Urinary bladder (tissue), 4 donors: ENCODE results near the gene HENMT1. TPM values are rescaled to one million over a fixed set of nuclear protein-coding genes. Genes with fewer than 3 reads are reported as not detected.
A peak's percentile ranks its signal among the peaks of the same experiment; 100 is the strongest.
"Not testable (repeated sequence)": the region's sequence is repeated elsewhere in the genome, so short reads cannot be mapped to it uniquely, and the experiment has no call there.

Experiments
- DNase-seq: peaks from one replicate; pipeline ENCODE4 v3.0.0-alpha.2; 2015; ENCODE audit errors: extremely low spot score
- H3K27ac ChIP-seq: one replicate; pipeline ENCODE4 v1.5.1; 2013; ENCODE audit warnings: low read depth, mild to moderate bottlenecking, moderate library complexity
- H3K36me3 ChIP-seq: one replicate; pipeline ENCODE4 v1.6.1; 2013; ENCODE audit warnings: mild to moderate bottlenecking, moderate library complexity; ENCODE audit not compliant: insufficient read depth
- H3K4me1 ChIP-seq: one replicate; pipeline ENCODE4 v1.6.1; 2013; ENCODE audit warnings: mild to moderate bottlenecking, moderate library complexity; ENCODE audit not compliant: insufficient read depth
- H3K4me3 ChIP-seq: one replicate; pipeline ENCODE4 v1.5.1; 2013; ENCODE audit warnings: low read depth, low read length
- WGBS: extraction: QIAGEN DNeasy Blood & Tissue Kit; methylation state at CpG from one replicate; pipeline ENCODE4 v1.1.7; 2013; 5-methylcytosine and 5-hydroxymethylcytosine counted together
- polyA plus RNA-seq: library from polyadenylated mRNA; stranded (reverse); fragments of 200-250 nt; gene quantifications from one replicate; pipeline ENCODE4 v1.2.3, GENCODE V29; 2013
- total RNA-seq: library from RNA; depleted of rRNA; stranded (reverse); fragments of >200 nt; gene quantifications from one replicate; pipeline ENCODE4 v1.2.3, GENCODE V29; 2014
- donor health status: healthy with polysubstance abuse.
- donor health status: healthy.

Gene HENMT1
- total and polyA plus RNA-seq, 2 donors = 4.7 to 11.4 TPM

DNA sequence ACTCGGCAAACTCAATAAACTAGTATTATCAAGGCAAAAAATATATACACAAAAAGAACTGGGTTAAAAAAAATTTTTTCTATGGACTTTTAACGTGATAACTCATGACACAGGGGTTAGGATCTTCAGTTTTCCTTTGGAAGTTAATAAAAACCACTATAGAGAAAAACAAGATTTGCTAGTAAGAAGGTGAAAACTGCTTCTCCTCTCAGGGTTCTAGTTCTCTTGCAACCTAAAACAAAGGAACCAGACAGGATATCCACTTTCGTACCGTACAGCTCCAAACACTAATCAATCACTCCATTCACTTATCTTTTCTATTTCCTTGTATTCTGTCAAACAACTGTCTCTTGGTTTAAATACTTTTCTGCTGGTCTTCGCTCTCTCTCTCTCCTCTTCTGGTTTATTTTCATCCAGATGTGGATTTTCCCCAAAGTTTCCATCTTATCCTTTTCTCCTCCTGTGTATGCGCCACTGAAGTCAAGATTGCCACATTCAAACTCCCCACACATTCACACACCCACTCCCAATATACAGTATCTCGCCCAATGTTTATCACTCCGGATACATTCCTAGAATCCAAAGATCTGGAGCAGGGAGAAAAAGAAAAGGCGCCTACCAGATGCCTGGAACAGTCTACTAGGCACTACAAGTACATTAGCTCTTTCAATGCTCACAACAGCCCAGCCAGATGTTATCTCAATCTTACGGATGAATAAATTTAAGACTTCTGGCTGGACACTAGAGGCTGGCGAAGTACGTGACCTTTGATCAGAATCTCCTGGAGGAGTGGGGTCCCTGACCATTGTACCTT lies 30.4 kb upstream of the HENMT1 start:
- no peaks in the 10 kb centered on the region for H3K36me3 ChIP-seq
- H3K4me3 ChIP-seq = peak overlapping the region; percentile 74
- H3K27ac ChIP-seq = peak overlapping the region; percentile 32
- H3K4me1 ChIP-seq = no peaks in the 10 kb centered on the region
- DNase-seq = peak; percentile 18
- 19% methylated on average over 12 of the region's 12 CpGs for WGBS

DNA sequence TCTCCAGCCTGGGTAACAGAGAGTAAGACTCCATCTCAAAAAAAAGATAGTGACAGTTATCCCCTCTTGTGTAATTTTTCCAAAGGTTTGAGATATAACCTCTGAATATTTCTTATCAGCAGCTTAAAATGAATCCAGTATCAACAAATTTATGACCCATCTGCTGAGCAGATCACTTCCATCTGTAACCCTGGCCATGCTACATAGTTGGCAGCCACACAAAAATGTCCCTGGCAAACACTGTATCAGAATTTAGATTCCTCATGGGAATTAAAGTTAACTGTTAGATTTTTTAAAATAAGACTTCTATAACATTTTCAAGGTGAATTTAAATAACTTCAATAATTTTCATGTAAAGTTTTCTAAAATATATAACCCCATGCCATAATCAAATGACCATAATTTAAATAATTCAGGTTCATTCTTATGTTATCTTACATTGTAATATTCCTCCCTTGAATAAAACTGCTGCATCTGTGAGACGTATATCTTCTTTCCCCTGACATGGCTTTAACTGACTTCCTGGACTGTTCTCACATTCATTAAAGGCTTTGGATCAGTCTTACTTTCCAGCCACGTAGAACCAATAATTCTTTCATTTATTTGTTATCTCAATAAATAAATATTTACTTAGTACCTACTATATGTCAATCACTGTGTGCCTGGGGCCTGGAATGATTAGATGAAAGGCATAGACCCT lies 25.9 kb upstream of the HENMT1 start:
- Histone ChIP-seq H3K36me3 (no peaks in the 10 kb centered on the region), H3K27ac (no peak overlapping the region), H3K4me1 (no peaks in the 10 kb centered on the region), H3K4me3 (no peak overlapping the region)
- no peak for DNase-seq
- WGBS = 31% methylated on average over 2 of the region's 2 CpGs

GRCh38 chr1:108685529-108685928 lies 24.6 kb upstream of the HENMT1 start:
- Histone ChIP-seq H3K27ac (no peak overlapping the region), H3K4me3 (no peak overlapping the region), H3K36me3 (no peaks in the 10 kb centered on the region), H3K4me1 (no peaks in the 10 kb centered on the region)
- DNase-seq = no peak
- WGBS = 85% methylated on average over 1 of the region's 1 CpG

DNA sequence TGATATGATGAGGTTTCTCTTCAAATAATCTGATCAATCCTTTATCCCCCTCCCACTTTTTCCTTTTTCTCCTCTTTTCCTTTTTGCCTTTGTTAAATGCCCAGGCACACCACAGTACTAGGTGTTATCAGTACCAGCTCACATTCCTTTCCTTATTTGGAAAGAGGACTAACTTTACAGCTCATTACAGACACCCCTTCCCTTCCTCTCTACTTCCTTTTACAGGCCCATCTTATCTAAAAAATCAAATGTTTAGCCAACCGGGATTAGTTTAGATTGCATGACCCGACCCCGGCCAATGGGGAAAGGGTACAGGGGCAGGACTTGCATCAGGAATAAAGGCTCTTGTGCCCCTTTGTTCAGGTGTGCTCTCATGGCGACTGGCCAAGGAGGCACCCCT lies 20.8 kb upstream of the HENMT1 start:
- not testable (repeated sequence) for DNase-seq

DNA sequence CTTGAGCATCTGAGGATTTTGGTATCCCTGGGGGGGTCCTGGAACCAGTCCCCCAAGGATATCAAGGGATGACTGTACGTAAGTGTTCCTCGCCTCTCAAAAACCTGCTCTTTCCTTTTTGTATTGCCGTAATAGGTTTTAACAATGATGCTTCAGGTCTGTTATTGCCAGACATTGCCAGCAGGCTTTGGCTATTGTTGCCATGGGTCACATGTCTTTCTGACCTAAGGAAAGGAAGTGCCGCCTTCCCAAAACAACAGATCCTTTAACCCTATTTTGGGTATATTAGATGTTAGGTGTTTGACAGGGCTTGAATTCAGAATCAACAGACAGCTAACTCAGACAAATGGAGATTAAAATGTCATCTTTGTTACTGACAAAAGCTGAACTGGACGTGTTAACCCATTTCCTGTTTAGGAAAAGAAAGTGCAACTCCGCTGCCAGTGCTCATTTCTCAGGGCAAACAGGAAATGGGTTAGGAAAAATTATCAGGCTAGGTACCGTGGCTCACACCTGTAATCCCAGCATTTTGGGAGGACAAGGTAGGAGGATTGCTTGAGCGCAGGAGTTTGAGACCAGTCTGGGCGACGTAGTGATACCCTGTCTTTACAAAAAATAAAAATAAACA lies 18.8 kb upstream of the HENMT1 start:
- no peak overlapping the region for H3K4me3 ChIP-seq
- H3K4me1 ChIP-seq = no peaks in the 10 kb centered on the region
- H3K27ac ChIP-seq = no peak overlapping the region
- DNase-seq = no peak
- 74% methylated on average over 10 of the region's 10 CpGs for WGBS
- no peaks in the 10 kb centered on the region for H3K36me3 ChIP-seq

More for the DNA sequence above, 20.8 kb upstream of the HENMT1 start:
- not testable (repeated sequence) for H3K36me3 ChIP-seq, H3K4me3 ChIP-seq, H3K4me1 ChIP-seq, H3K27ac ChIP-seq
- 33% methylated on average over 4 of the region's 4 CpGs for WGBS

DNA sequence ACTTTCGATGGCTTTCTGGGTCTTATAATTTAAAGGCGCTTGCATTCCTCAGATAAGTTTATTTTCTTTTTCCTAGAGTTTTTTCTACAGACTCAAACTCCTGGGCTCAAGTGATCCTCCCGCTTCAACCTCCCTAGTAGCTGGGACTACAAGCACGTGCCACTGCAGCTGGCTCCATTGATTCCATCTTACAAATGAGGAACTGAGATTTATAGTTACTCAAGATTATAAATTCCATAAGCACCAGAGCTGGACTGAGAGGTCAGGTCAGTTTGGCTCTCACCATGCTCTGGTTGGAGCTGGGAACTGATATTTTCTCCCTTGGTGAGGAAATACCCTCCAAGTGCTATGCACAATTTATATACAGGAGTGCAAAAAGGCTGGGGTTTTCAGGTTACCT lies 17.8 kb upstream of the HENMT1 start:
- H3K4me3 ChIP-seq = no peak overlapping the region
- no peak for DNase-seq
- 69% methylated on average over 4 of the region's 4 CpGs for WGBS
- H3K4me1 ChIP-seq = no peaks in the 10 kb centered on the region
- H3K36me3 ChIP-seq = no peaks in the 10 kb centered on the region
- no peak overlapping the region for H3K27ac ChIP-seq

DNA sequence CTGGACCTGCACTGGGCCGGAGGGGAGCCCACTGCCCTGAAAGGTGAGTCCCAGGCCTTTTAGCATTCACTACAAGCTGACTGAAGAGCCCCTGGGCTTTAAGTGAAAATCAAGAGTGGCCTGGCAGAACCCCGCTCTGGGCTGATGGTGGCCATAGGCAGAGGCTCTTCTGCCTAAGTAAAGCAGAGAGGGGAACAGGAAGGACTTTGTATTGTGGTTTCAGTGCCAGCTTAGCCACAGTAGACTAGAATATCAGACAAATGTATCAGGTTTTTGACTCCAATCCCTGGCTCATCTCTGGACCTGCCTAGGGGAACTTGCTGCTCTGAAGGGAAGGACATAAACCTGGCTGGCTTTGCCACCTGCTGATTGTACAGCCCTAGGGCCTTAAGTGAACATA lies 10.2 kb upstream of the HENMT1 start:
- Histone ChIP-seq H3K27ac (no peak overlapping the region), H3K4me1 (no peaks in the 10 kb centered on the region), H3K4me3 (no peak overlapping the region), H3K36me3 (no peaks in the 10 kb centered on the region)
- WGBS = 92% methylated on average over 2 of the region's 2 CpGs
- DNase-seq = no peak

DNA sequence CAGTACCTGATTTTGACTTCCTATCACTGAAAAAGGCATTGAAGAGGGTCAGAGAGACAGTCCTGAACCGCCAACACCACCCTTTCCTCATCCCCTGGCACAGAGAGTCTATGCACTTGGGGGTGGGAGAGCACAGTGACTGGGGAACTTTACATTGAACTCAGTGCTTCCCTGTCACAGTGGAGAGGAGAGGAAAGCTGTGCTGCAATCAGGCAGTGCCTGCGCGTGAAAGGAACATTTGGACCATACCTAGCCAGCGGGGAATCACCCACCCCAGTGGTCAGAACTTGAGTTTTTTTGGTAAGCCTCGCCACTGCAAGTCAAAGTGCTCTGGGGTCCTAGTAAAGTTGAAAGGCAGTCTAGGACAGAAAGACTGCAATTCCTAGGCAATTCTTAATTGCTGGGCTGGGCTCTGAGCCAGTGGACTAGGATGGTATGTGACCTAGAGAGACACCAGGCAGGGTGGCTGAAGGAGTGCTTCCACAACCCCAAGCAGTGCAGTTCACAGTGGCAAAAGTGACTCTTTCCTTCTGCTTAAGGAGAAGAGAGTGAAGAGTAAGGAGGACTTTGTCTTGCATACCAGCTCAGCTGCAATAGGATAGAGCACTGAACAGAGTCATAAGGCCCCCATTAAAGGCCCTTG lies 9.4 kb upstream of the HENMT1 start:
- H3K4me1 ChIP-seq = no peaks in the 10 kb centered on the region
- no peaks in the 10 kb centered on the region for H3K36me3 ChIP-seq
- DNase-seq = no peak
- H3K4me3 ChIP-seq = no peak overlapping the region
- WGBS = 87% methylated on average over 5 of the region's 5 CpGs
- no peak overlapping the region for H3K27ac ChIP-seq

- H3K4me3 ChIP-seq = no peak overlapping the region
- no peaks in the 10 kb centered on the region for H3K4me1 ChIP-seq
- no peaks in the 10 kb centered on the region for H3K36me3 ChIP-seq
- no peak for DNase-seq
- no peak overlapping the region for H3K27ac ChIP-seq
- whole genome bisulfite sequencing = 81% methylated on average over 7 of the region's 7 CpGs
These were observed 8.8 kb upstream of the HENMT1 start for GRCh38 chr1:108669679-108670078.

GRCh38 chr1:108668777-108669176 lies 7.9 kb upstream of the HENMT1 start:
- no peak overlapping the region for H3K27ac ChIP-seq
- no peaks in the 10 kb centered on the region for H3K36me3 ChIP-seq
- DNase-seq = no peak
- no peak overlapping the region for H3K4me3 ChIP-seq
- no peaks in the 10 kb centered on the region for H3K4me1 ChIP-seq

- DNase-seq, H3K27ac ChIP-seq, H3K36me3 ChIP-seq, H3K4me1 ChIP-seq, H3K4me3 ChIP-seq: not testable (repeated sequence)
- 97% methylated on average over 28 of the region's 28 CpGs for WGBS
These were observed 6.5 kb upstream of the HENMT1 start for GRCh38 chr1:108667422-108667821.

- no peak overlapping the region for H3K27ac ChIP-seq
- no peak overlapping the region for H3K4me3 ChIP-seq
- 76% methylated on average over 1 of the region's 1 CpG for WGBS
- H3K4me1 ChIP-seq = no peaks in the 10 kb centered on the region
- H3K36me3 ChIP-seq = no peaks in the 10 kb centered on the region
- DNase-seq = no peak
These were observed 4.9 kb upstream of the HENMT1 start for GRCh38 chr1:108665771-108666170.

GRCh38 chr1:108665067-108665466 lies 4.2 kb upstream of the HENMT1 start:
- WGBS = 73% methylated on average over 2 of the region's 2 CpGs
- no peak overlapping the region for H3K4me3 ChIP-seq

More at GRCh38 chr1:108665067-108665466, 4.2 kb upstream of the HENMT1 start:
- Histone ChIP-seq H3K4me1 (no peaks in the 10 kb centered on the region), H3K27ac (no peak overlapping the region), H3K36me3 (no peaks in the 10 kb centered on the region)
- DNase-seq = no peak
